HK-2 (cell line): ENCODE measurements around the gene RNF34.

Experiments
- DNase-seq: peaks from one replicate; pipeline ENCODE4 v3.0.0-alpha.2; 2018; ENCODE audit not compliant: unreplicated experiment

Gene RNF34

DNA sequence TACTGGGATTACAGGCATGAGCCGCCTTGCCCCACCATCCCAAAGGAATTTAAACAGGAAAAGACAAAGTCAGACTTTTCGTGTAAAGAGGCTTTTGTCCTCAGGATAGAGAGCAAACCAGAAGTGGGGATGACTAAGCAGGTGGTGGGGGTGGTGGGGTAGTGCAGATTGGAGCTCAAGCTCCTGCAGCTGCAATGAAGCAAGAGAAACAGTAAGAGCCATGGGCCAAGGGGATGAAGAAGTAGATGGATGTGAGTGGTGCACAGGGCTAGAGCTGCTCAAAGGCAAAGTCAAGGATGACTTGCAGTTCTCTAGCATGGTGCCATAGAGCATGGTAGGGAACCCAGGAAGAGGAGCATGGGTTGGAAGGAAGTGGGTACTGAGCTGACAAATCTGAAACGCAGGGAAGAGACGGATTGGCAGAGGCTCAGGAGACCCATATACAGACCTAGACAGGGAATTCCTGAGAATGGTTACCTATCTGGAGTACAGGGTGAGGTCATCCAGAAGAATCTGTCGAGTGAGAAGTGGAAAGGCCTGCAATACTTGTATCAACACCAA is 11.4 kb upstream of the RNF34 start:
- DNase-seq = peak; percentile 27

DNA sequence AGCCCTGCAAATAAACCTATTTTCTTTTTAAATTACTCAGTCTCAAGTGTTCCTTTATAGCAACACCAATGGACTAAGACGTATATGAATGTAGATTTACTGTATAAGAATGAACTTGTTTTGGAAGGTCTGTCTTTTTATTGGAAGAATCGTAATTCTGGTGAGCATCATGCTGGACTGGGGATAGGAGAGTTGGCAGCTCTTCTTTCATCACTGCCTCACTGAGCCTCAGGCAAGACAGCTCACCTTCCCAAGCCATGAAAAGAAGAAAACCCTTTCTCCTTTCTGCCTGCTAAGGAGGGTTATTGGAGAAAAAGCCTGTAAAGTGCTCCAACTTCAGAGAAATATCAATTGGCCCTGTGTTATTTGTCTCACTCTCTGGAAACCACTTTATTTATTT is 9.1 kb upstream of the RNF34 start:
- no peak for DNase-seq

DNA sequence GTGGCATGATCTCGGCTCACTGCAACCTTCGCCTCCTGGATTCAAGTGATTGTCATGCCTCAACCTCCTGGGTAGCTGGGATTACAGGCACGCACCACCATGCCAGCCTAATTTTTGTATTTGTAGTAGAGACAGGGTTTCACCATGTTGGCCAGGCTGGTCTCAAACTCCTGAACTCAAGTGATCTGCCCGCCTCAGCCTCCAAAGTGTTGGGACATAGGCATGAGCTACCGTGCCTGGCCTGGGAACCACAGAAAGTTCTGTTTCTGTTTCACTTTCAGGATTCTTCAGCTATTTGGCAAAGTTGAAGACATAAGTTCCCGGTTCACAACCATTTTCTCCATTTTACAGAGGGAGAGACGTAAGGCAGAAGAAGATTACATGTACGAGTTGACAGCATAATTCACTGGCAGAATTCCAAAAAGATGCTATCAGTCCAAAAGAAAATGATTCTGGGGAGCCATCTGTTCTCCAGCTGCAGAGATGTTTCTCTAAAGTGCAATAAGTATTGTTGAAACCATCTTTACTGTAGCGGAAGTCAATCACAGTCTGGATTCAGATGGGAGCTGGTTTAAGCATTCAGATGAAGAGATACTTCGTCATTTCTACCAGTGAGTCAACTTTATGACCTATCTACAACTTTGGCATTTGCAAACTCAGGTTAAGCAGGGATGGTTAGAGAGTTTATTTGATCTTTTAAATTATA is 8.1 kb upstream of the RNF34 start:
- no peak for DNase-seq

DNA sequence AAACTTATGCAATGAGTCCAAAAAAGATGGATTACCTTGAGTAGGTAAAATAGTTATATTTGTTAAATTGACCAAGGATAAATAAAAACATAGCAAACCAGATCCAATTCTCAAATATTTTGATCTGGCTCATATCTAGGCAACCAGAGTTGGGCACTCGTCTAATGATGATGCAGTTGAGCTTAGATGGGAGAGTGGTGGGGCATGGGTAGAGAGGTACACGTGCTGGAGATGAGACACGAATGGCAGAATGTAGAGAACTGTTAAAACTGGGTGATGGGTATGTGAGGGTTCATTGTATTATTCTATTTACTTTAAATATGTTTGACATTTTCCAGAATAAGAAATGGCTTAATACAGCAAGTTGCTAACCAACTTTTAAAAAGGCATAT is 7.6 kb upstream of the RNF34 start:
- DNase-seq = no peak

DNA sequence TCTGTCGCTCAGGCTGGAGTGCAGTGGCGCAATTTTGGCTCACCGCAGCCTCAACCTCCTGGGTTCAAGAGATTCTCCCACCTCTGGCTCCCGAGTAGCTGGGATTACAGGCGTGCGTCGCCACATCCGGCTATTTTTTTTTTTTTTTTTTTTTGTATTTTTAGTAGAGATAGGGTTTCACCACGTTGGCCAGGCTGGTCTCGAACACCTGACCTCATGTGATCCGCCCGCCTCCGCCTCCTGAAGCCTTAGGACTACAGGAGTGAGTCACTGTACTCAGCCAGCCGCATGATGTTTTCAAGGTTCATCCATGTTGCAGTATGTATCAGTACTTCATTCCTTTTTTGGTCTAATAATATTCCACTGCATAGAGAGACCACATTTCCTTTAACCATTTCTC is 2.4 kb upstream of the RNF34 start:
- DNase-seq = no peak

DNA sequence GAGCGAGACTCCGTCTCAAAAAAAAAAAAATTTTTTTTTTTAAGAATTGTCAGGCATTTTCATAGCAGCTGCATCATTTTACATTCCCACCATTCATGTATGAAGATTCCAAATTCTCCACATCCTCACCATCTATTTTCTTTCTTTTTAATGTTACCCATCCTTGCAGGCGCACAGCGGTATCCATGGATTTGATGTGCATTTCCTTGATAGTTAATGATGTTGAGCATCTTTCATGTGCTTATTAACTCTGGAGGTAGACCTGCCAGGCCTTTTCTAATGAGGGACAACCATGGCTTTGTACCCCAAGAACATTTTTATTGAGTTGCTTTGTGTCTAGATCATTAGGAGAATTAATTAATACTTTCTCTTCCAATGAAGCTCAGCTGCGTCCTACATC is 1.6 kb upstream of the RNF34 start:
- no peak for DNase-seq

DNA sequence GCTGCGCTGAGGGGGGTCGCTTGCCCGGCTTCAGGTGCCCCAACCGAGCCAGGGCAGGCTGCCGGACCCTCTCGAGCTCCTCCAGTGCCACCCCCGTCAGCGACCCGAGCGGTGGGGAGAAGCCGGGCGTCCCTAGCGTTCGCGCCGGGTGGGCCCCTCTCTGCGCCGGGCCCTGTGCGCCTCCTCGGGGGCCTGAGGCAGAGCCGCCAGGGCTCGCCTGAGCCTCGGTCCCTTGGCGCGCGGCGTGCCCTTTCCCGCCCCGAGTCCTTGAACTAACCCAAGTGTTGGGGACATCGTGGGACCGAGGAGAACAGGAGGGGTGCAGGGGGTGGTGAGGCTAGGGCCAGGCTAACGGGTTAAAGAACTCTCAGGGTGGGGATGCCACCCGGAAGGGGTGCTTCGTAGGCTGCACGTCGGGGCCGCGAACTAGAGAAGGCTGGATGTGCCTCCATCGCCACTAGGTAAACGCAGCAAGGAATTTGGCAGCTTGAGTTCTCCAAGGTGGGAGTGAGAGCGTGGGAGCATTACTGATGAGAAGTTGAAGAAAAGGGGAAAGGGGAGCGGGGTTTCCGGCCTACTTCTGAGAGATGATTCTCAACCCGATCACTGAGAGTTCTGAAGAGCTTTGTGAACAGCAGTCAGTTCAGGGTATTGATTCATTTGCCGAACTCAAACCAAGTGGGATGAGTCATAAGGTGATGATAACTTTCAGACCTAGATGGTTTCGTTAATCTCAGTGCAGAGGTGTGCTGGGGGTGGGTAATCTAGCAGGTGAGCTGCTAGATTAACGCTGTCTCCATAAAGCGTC is 618 bp downstream of the RNF34 start:
- peak; percentile 51 for DNase-seq

DNA sequence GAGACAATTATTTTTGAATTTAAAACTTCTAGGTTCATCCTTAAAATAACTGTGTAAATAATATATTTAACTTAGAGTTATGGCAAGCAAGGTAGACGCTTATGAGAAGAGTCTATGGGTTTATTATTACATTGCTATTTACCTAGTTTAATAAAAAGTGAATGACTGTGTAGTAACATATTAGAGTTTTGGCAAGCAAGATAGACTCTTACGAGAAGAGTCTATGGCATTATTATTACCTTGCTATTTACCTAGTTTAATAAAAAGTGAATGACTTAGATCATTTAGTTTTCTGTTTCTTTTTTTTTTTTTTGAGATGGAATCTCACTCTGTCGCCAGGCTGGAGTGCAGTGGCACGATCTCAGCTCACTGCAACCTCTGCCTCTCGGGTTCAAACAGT is 3.8 kb downstream of the RNF34 start:
- no peak for DNase-seq

DNA sequence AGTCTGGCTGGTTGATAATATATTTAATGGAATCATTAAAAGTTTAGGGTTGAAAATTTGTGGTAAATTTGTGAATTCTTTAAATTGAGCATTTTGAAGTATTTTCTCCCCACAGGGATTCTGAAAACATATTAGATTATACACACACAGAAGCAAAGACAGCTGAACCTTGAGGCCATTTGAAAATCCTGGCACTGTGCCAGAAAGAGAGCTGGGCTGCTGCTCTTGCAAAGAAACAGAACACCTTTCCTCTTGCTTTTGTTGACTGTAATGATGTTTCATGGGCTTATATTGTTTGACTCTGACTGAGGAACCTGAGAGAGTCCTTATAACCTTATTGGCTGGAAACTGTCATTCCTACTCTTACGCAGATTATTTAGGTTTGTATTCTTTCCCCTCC is 4.8 kb downstream of the RNF34 start:
- no peak for DNase-seq

DNA sequence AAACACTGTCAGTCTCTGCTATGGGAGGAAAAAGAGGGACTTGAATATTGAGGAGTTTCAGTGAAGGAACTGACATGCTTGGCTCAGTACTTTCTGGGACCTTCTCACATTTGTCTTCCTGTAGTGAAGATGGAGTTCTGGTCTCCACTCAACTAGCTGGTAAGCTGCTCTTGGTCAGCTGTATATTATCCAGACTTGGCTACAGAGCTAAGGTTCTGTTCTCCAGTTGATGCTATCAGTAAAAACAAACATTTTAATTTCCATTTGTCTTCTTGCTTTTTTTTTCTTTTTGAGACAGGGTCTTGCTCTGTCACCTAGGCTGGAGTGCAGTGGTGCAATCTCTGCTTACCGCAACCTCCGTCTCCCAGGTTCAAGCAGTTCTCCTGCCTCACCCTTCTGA is 5.3 kb downstream of the RNF34 start:
- no peak for DNase-seq

DNA sequence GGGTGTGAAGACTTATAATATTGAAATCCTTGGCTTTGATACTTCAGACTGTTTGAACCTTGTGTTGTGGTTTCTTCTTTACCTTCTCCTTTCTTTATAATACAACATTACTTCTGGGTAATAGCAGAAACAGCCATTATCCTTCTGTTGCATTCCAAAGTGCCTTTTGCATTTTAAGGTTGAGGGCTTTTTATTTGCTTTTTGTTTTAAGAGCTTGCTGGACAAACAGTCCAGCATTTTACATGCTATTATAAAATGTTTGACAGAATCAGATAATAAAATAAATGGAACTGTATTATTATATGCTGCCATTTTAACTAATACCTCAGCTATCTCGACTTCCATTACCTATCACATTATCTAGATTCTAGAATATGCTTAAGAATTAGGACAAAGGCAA is 14.0 kb downstream of the RNF34 start:
- no peak for DNase-seq

DNA sequence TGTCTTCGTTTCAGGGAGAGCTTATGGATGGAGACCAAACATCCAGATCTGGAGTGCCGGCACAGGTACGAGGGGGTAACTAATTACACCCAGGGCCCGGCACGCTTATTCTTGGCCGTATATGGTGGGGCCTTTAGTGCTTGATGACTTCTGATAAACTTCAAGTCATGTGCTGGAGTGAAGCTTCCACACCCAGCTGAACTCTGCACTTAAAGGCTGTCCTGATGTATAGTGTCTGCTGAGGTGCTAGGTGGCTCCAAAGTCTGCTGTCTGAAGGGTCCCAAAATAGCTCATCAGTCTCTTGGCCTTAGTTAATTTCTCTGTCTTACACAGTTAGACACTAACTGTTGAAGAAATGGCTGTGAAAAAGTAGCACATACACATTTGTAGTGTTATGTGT is 17.9 kb downstream of the RNF34 start:
- DNase-seq = no peak

DNA sequence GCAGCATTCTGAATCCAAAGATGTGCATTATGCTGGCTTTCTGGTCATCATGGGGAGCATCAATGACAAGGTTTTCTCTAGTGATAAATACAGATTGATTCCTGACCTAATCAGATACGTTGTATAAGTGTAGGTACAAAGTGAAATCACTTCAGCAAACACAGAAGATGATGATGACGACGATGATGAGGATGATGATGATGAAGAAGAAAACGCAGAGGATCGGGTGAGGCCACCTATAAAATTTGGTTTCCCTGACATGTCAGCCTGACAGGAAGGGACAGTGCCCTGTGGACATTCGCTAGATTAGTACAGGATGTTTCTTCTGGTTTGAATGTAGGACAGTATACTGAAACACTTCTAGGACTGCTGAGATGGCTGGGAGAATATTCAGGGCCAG is 20.2 kb downstream of the RNF34 start:
- no peak for DNase-seq

DNA sequence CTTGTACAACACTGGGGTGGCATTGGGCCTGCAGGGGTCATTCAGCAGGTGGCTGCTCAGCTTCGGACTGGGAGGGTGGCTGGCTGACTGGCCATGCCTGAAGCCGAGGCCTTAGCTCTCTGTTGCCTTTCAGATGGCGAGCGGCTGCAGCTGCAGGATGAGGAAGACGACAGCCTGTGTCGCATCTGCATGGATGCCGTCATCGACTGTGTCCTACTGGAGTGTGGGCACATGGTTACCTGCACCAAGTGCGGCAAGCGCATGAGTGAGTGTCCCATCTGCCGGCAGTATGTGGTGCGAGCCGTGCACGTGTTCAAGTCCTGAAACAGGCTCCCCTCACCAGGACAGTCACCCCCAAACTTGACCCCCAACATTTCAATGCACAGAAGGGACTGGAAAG is 23.3 kb downstream of the RNF34 start:
- DNase-seq = no peak

DNA sequence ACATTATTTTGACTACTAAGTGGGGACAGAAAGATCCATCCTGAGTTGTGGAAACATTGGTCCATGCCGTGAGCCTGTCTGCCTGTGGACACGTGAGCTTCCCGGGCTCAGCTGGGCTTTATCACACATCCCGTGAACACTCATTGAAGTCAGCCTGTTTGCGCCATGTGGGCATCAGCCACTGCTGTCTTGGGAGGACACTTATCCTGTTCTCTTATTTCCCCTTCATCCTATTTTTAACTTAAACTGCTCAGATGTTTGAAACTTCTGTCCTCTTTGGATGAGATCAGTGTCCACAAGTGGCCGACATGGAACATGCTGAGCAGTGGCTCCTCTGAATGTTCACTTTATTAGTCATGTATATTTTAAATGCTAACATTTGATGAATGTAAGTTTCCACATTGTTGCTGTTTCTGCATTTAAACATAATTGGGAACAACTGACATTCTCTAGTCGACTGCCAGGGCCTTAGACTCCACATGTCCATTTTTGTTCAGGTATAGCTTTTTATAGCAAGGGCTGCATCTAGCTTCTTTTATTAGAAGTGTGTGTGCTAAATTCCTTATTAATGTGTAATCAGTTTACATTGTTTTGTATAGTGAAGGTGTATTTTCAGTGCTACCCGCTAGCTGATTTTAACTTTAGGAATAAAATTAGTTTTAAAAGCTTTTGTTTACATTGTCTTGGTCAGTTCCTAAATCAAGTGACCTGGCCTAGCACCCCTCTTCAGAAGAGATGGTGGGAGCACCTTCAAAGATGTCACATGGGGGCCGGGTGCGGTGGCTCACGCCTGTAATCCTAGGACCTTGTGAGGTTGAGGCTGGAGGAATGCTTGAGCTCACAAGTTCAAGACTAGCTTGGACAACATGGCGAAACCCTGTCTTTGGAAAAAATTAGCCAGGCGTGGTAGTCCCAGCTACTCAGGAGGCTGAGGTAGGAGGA is 24.0 kb downstream of the RNF34 start:
- no peak for DNase-seq

DNA sequence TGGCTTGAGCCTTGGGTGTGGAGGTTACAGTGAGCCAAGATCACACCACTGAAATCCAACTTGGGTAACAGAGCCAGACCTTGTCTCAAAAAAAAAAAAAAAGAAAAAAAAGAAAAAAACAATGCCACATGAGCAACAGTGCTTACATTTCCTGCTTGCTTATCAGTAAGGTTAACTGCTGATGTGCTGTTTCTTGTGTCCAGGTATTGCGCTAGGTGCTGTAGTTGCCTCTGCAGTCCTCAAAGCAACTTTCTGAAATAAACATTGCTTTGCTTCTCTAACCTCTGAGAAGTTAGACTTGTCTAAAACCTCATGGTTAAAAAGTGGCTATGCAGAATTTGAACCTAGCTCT is 24.7 kb downstream of the RNF34 start:
- DNase-seq = no peak

DNA sequence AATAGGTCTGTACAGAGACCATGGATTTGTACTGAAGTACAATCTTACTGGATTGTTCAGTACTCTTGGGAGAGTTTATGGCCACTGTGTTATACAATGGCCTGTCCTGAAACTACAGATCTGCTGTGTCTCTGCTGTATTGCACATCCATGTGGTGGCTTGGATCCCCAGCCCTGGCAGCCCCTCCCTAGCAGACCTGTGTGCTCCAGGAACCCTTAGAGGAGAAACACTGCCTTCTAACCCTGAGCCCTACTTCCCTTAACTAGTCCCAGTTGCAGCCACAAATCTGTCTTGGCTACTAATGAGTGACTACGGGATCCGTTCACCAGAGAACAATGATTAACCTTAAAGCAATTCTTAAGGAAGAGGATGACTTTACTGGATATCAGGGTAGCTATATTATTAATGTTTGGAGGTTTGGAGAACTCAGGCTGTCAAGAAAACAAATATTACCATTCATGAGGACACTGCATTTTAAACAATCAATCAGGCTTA is 27.7 kb downstream of the RNF34 start:
- peak; percentile 24 for DNase-seq

DNA sequence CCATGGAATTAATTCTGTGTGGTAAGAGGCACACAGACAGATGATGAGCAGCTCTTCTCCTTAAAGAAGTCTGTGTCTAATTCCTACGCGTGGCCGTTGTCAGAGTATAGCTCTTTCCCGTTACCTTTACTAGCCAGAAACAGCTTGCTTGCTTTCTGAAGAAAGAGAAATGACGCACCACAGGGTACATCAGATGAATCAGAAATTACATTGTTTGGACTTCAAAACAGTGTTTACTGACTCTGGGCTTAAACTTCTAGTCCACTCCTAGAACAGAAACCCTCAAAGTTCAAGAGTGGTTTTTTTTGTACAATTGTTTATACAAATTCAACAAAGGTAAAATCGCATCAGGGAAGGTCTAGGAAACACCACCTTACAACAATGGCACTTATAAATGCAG is 29.0 kb downstream of the RNF34 start:
- DNase-seq = no peak

DNA sequence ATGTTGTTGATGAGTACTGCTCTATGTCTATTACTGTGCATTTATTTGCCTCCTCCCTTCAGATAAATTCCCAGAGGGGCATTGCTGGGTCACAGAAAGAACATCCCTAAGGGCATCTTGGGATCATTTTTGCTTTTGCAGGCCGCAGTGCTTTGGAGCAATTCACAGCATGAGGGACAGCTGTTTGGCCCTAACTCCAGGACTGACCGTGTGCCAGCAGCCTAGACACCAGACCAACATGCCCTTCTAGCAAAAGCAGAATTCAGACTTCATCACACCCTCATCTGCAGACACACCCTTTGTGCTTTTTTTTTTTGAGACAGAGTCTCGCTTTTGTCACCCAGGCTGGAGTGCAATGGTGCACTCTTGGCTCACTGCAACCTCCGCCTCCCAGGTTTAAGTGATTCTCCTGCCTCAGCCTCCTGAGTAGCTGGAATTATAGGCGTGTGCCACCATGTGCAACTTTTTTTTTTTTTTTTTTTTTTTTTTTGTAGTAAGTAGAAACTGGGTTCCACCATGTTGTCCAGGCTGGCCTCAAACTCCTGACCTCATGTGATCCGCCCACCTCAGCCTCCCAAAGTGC is 31.0 kb downstream of the RNF34 start:
- DNase-seq = no peak

DNA sequence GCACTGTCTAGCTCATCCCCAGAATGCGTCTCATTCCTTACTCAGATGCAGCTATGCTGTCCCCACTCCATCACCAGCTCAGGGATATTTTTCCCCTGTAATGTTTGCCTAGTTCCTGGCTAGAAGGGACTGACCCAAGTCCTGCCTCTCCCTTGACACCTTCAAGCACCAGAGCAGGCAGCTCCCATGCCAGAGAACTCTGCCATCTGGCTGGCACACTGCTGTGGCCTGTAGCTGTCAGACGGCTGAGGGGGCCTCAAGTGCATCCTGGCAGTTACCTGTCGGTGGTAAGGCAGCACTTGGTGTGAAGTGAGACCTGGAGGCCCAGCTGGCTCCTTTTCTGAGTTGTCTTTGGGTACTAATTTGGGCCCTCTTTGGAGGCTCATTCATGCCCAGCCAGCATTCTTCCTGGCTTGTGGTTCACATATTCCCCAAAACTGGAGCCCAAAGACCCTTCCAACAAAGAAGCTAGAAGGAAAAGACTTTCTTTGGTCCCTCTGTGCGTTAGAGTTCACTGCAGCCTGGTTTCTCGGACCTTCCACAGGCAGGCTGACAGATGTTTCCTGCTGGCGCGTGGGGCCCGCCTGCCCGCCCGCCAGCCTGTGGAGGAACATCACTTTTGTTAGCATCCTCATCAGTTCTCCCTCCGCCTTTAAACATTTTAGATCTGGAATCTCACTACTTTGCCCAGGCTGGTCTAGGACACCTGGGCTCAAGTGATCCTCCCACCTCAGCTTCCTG is 33.0 kb downstream of the RNF34 start:
- no peak for DNase-seq

DNA sequence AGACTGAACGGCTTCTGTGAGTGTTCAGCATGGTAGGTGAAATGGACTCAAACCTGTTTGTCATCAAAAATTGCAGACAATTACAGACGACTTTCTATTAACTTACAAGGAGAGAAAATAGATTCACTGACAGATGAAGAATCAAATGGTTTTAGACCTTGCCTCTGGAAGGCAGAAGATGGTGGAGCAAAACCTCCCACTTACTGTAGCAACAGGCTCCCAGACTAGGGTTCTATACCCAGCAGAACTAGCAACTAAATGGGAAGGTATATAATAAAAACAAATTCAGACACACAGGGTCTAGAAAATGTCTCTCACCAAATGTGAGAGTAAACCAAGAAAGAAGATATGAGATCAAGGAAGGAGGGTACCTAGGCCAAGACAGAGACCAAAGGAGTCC is 36.8 kb downstream of the RNF34 start:
- no peak for DNase-seq
